Mesendoderm (in vitro differentiated cells): ENCODE results near the gene NSUN5.

ENCODE experiments used
- DNase-seq: peaks from one replicate; pipeline ENCODE4 v3.0.0; 2013
- H2AK5ac ChIP-seq: 2 replicates; pipeline ENCODE4 v1.6.1; 2013; ENCODE audit warnings: low read length, inconsistent platforms
- H2BK120ac ChIP-seq: 2 replicates; pipeline ENCODE4 v1.6.1; 2013; ENCODE audit warnings: low read depth, mild to moderate bottlenecking, low read length, moderate library complexity, mixed read lengths
- H2BK15ac ChIP-seq: replicated peaks from 2 replicates; pipeline ENCODE4 v1.6.1; 2013; ENCODE audit warnings: low read depth, mild to moderate bottlenecking, moderate library complexity
- H2BK5ac ChIP-seq: 2 replicates; pipeline ENCODE4 v1.6.1; 2013; ENCODE audit warnings: low read length, inconsistent platforms
- H3K18ac ChIP-seq: 2 replicates; pipeline ENCODE4 v1.6.1; 2013; ENCODE audit warnings: mild to moderate bottlenecking, low read length, mixed read lengths
- H3K23ac ChIP-seq: one replicate; pipeline ENCODE4 v1.6.1; 2013; ENCODE audit warnings: low read length
- H3K27ac ChIP-seq: 2 replicates; pipeline ENCODE4 v1.5.1; 2013; ENCODE audit warnings: low read depth, mild to moderate bottlenecking, inconsistent platforms, low read length, moderate library complexity
- H3K27me3 ChIP-seq: 2 replicates; pipeline ENCODE4 v1.6.1; 2013; ENCODE audit warnings: low read length, control low read depth, mild to moderate bottlenecking, inconsistent platforms; ENCODE audit not compliant: insufficient read depth, poor library complexity
- H3K36me3 ChIP-seq: 2 replicates; pipeline ENCODE4 v1.6.1; 2013; ENCODE audit warnings: low read length, inconsistent platforms; ENCODE audit not compliant: control insufficient read depth, insufficient read depth
- H3K4ac ChIP-seq: one replicate; pipeline ENCODE4 v1.6.1; 2013; ENCODE audit warnings: low read depth, mild to moderate bottlenecking, low read length, moderate library complexity
- H3K4me1 ChIP-seq: 2 replicates; pipeline ENCODE4 v1.6.1; 2013; ENCODE audit warnings: low read depth, low read length, inconsistent platforms; ENCODE audit not compliant: control insufficient read depth
- H3K4me2 ChIP-seq: 2 replicates; pipeline ENCODE4 v1.6.1; 2013; ENCODE audit warnings: low read length
- H3K4me3 ChIP-seq: 2 replicates; pipeline ENCODE4 v1.5.1; 2013; ENCODE audit warnings: mild to moderate bottlenecking, low read length
- H3K56ac ChIP-seq: one replicate; pipeline ENCODE4 v1.6.1; 2013; ENCODE audit warnings: low read length
- H3K79me1 ChIP-seq: 2 replicates; pipeline ENCODE4 v1.6.1; 2013; ENCODE audit warnings: low read length, inconsistent platforms
- H3K79me2 ChIP-seq: 2 replicates; pipeline ENCODE4 v1.6.1; 2013; ENCODE audit warnings: mild to moderate bottlenecking, low read length; ENCODE audit not compliant: control insufficient read depth, insufficient read depth
- H3K9ac ChIP-seq: 2 replicates; pipeline ENCODE4 v1.6.1; 2013; ENCODE audit warnings: low read length, inconsistent platforms
- H4K5ac ChIP-seq: one replicate; pipeline ENCODE4 v1.6.1; 2013; ENCODE audit warnings: low read length
- H4K8ac ChIP-seq: one replicate; pipeline ENCODE4 v1.6.1; 2013; ENCODE audit warnings: low read depth, mild to moderate bottlenecking, control low read depth, low read length, moderate library complexity
- WGBS: extraction: QIAGEN DNeasy Blood & Tissue Kit; methylation state at CpG from one replicate; pipeline ENCODE4 v1.1.7; 2013; ENCODE audit warnings: low lambda C conversion rate, missing lambda C conversion rate; ENCODE audit not compliant: insufficient coverage; ENCODE audit errors: extremely low coverage; 5-methylcytosine and 5-hydroxymethylcytosine counted together

NSUN5 gene

GRCh38 chr7:73351447-73352167, 43.0 kb upstream of the NSUN5 start:
- H2BK5ac ChIP-seq = no peak overlapping the region
- no peak overlapping the region for H3K4ac ChIP-seq
- H2BK15ac ChIP-seq = no peak overlapping the region
- peak overlapping the region; percentile 6 for H3K56ac ChIP-seq
- H3K23ac ChIP-seq = no peak overlapping the region
- H3K27me3 ChIP-seq = no peaks in the 10 kb centered on the region
- H3K27ac ChIP-seq = peak overlapping the region; percentile 39
- no peak overlapping the region for H3K4me2 ChIP-seq
- no peak overlapping the region for H4K8ac ChIP-seq
- WGBS = no CpG with 5 or more reads among the region's 6 CpGs
- no peak overlapping the region for H4K5ac ChIP-seq
- no peaks in the 10 kb centered on the region for H3K79me2 ChIP-seq
- no peak overlapping the region for H3K4me3 ChIP-seq
- DNase-seq = peak; percentile 92
- H3K36me3 ChIP-seq = no peaks in the 10 kb centered on the region
- no peaks in the 10 kb centered on the region for H3K79me1 ChIP-seq
- H2AK5ac ChIP-seq = no peak overlapping the region
- no peak overlapping the region for H3K18ac ChIP-seq
- H3K9ac ChIP-seq = no peak overlapping the region
- peaks cover 3% of the 10 kb centered on the region for H3K4me1 ChIP-seq
- H2BK120ac ChIP-seq = peak overlapping the region; percentile 23

GRCh38 chr7:73350306-73351068, 41.9 kb upstream of the NSUN5 start:
- Histone ChIP-seq H3K18ac (no peak overlapping the region), H3K27me3 (no peaks in the 10 kb centered on the region), H3K23ac (no peak overlapping the region), H3K4ac (no peak overlapping the region), H3K79me1 (no peaks in the 10 kb centered on the region), H3K36me3 (no peaks in the 10 kb centered on the region), H3K56ac (no peak overlapping the region), H3K4me1 (peaks cover 3% of the 10 kb centered on the region), H3K27ac (no peak overlapping the region), H2BK120ac (peak overlapping the region; percentile 30), H3K9ac (no peak overlapping the region), H2BK15ac (peak overlapping the region; percentile 43), H2AK5ac (no peak overlapping the region), H4K5ac (no peak overlapping the region), H3K4me3 (no peak overlapping the region), H2BK5ac (no peak overlapping the region), H4K8ac (no peak overlapping the region), H3K4me2 (no peak overlapping the region), H3K79me2 (no peaks in the 10 kb centered on the region)
- peak; percentile 57 for DNase-seq
- WGBS = no CpG with 5 or more reads among the region's 12 CpGs

- Histone ChIP-seq H3K4me3 (no peak overlapping the region), H3K79me1 (no peaks in the 10 kb centered on the region), H3K23ac (no peak overlapping the region), H2BK15ac (no peak overlapping the region), H3K56ac (no peak overlapping the region), H3K9ac (no peak overlapping the region), H3K4ac (no peak overlapping the region), H2BK120ac (no peak overlapping the region), H3K4me1 (peaks cover 3% of the 10 kb centered on the region), H2AK5ac (no peak overlapping the region), H4K8ac (no peak overlapping the region), H3K27me3 (no peaks in the 10 kb centered on the region), H3K4me2 (no peak overlapping the region), H3K27ac (no peak overlapping the region), H3K36me3 (no peaks in the 10 kb centered on the region), H3K18ac (no peak overlapping the region), H3K79me2 (no peaks in the 10 kb centered on the region), H4K5ac (no peak overlapping the region), H2BK5ac (no peak overlapping the region)
- WGBS = no CpG with 5 or more reads among the region's 6 CpGs
- DNase-seq = peak; percentile 47
Measured at GRCh38 chr7:73349763-73350162, 41.1 kb upstream of the NSUN5 start.

DNA sequence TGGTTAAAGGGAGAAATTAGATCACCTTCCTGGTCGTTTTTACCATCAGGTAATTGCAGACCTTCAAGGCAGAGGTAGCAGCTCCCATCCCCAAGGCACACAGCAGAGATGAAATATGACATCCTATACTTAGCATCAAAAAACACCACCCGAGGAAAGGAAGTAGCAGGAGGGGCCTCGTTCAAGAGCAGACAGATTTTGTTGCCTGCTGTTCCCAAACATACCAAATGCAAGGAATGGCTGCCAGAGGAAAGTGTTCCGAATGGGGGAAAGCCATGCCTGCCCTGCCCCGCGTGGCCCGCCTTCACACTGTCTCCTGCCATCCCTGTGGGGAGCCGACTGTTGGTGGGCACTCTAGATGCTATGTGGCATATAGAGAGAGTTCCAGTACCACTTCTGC, 37.3 kb upstream of the NSUN5 start:
- H2BK15ac ChIP-seq = no peak overlapping the region
- no peak overlapping the region for H3K27ac ChIP-seq
- no peak overlapping the region for H3K4ac ChIP-seq
- H2BK5ac ChIP-seq = no peak overlapping the region
- no peak overlapping the region for H3K4me2 ChIP-seq
- no CpG with 5 or more reads among the region's 8 CpGs for WGBS
- H3K18ac ChIP-seq = no peak overlapping the region
- no peak overlapping the region for H4K5ac ChIP-seq
- H3K23ac ChIP-seq = no peak overlapping the region
- H3K79me1 ChIP-seq = no peaks in the 10 kb centered on the region
- H4K8ac ChIP-seq = no peak overlapping the region
- H3K56ac ChIP-seq = no peak overlapping the region
- H3K79me2 ChIP-seq = no peaks in the 10 kb centered on the region
- H2BK120ac ChIP-seq = no peak overlapping the region
- DNase-seq = no peak
- no peaks in the 10 kb centered on the region for H3K27me3 ChIP-seq
- no peak overlapping the region for H3K4me3 ChIP-seq
- no peaks in the 10 kb centered on the region for H3K36me3 ChIP-seq
- no peak overlapping the region for H3K9ac ChIP-seq
- H3K4me1 ChIP-seq = peaks cover 2% of the 10 kb centered on the region
- no peak overlapping the region for H2AK5ac ChIP-seq

GRCh38 chr7:73345538-73345937, 36.9 kb upstream of the NSUN5 start:
- H2BK120ac ChIP-seq = no peak overlapping the region
- H4K5ac ChIP-seq = no peak overlapping the region
- no peak for DNase-seq
- H2AK5ac ChIP-seq = no peak overlapping the region
- H3K4me1 ChIP-seq = peaks cover 2% of the 10 kb centered on the region
- no CpG with 5 or more reads among the region's 4 CpGs for WGBS
- H3K79me1 ChIP-seq = no peaks in the 10 kb centered on the region
- no peaks in the 10 kb centered on the region for H3K36me3 ChIP-seq
- no peak overlapping the region for H3K18ac ChIP-seq
- no peaks in the 10 kb centered on the region for H3K27me3 ChIP-seq
- no peak overlapping the region for H2BK15ac ChIP-seq
- H3K23ac ChIP-seq = no peak overlapping the region
- no peak overlapping the region for H3K4me3 ChIP-seq
- no peak overlapping the region for H3K56ac ChIP-seq
- no peak overlapping the region for H3K4ac ChIP-seq
- H3K79me2 ChIP-seq = no peaks in the 10 kb centered on the region
- H3K9ac ChIP-seq = no peak overlapping the region
- H2BK5ac ChIP-seq = no peak overlapping the region
- H3K27ac ChIP-seq = no peak overlapping the region
- no peak overlapping the region for H3K4me2 ChIP-seq
- H4K8ac ChIP-seq = no peak overlapping the region
